H1 (cell line): Measurements from ENCODE around the gene SCN1B. TPM values are rescaled to one million over a fixed set of nuclear protein-coding genes. Genes with fewer than 3 reads are reported as not detected.

Experiments
- CTCF ChIA-PET: fragments of 300-600 bp; sonication (Branson Sonifier 250); formaldehyde crosslinking; loops from one replicate; lab custom pipeline; 2021; ENCODE audit not compliant: partially characterized antibody; lab: Charles Lee
- POLR2A ChIA-PET: fragments of 300-600 bp; sonication (Branson Sonifier 250); formaldehyde crosslinking; loops from one replicate; lab custom pipeline; 2021; ENCODE audit warnings: inconsistent platforms; ENCODE audit not compliant: partially characterized antibody; lab: Charles Lee
- DNase-seq, 2 experiments: peaks; one replicate each; pipeline versions ENCODE4 v3.0.0 to v3.0.0-alpha.2; 2010 to 2022; ENCODE audit warnings: low spot score in 2 of 2, low read depth in 1 of 2, mixed read lengths in 1 of 2
- FAIRE-seq: peaks from 2 replicates; lab custom pipeline; 2011; peaks lifted over from hg19 to GRCh38; lab: Jason Lieb, UNC
- H2AFZ ChIP-seq: 2 replicates; pipeline ENCODE4 v1.8.1; 2012; ENCODE audit warnings: low read length, inconsistent platforms
- H2AK5ac ChIP-seq: 2 replicates; pipeline ENCODE4 v1.6.1; 2013; ENCODE audit warnings: low read depth, low read length
- H2BK120ac ChIP-seq: replicated peaks from 2 replicates; pipeline ENCODE3; 2013; ENCODE audit warnings: low read depth, low read length, inconsistent platforms
- H2BK12ac ChIP-seq: 2 replicates; pipeline ENCODE4 v1.6.1; 2013; ENCODE audit warnings: low read depth, low read length
- H2BK15ac ChIP-seq: 2 replicates; pipeline ENCODE4 v1.6.1; 2013; ENCODE audit warnings: low read length
- H2BK20ac ChIP-seq: 2 replicates; pipeline ENCODE4 v1.6.1; 2013; ENCODE audit warnings: low read length
- H2BK5ac ChIP-seq: 2 replicates; pipeline ENCODE4 v1.6.1; 2013; ENCODE audit warnings: low read depth, low read length
- H3K14ac ChIP-seq: 2 replicates; pipeline ENCODE4 v1.6.1; 2013; ENCODE audit warnings: inconsistent platforms; ENCODE audit not compliant: insufficient read length
- H3K18ac ChIP-seq: 2 replicates; pipeline ENCODE4 v1.6.1; 2013; ENCODE audit warnings: low read length; ENCODE audit errors: extremely low read depth
- H3K23ac ChIP-seq: 2 replicates; pipeline ENCODE4 v1.6.1; 2013; ENCODE audit warnings: inconsistent platforms; ENCODE audit not compliant: insufficient read length
- H3K23me2 ChIP-seq: 2 replicates; pipeline ENCODE4 v1.6.1; 2013; ENCODE audit warnings: low read depth, low read length
- H3K27ac ChIP-seq: 2 replicates; pipeline ENCODE4 v1.6.1; 2011; ENCODE audit warnings: low read depth, low read length, inconsistent platforms
- H3K27me3 ChIP-seq, 4 experiments: replicated peaks in 1 of 4; 1 replicate in 1 of 4; 2 replicates in 3 of 4; pipeline versions ENCODE4 v1.6.1 to v1.8.1; 2011 to 2013; ENCODE audit warnings: low read length in 3 of 4, mild to moderate bottlenecking in 3 of 4, inconsistent platforms in 2 of 4, mixed read lengths in 2 of 4, moderate library complexity in 1 of 4; ENCODE audit not compliant: control insufficient read depth in 3 of 4, insufficient read depth in 3 of 4; ENCODE audit errors: extremely low read depth in 1 of 4
- H3K36me3 ChIP-seq, 4 experiments: 2 replicates each; pipeline versions ENCODE4 v1.6.1 to v1.8.1; 2011 to 2013; ENCODE audit warnings: mild to moderate bottlenecking in 4 of 4, low read length in 3 of 4, moderate library complexity in 2 of 4, control low read depth in 1 of 4, inconsistent platforms in 1 of 4; ENCODE audit not compliant: insufficient read depth in 4 of 4, control insufficient read depth in 2 of 4
- H3K4ac ChIP-seq: replicated peaks from 2 replicates; pipeline ENCODE3; 2013; ENCODE audit warnings: low read length, low read depth, mixed read lengths, inconsistent platforms; ENCODE audit not compliant: insufficient read length
- H3K4me1 ChIP-seq, 4 experiments: replicated peaks in 1 of 4; 1 replicate in 1 of 4; 2 replicates in 3 of 4; pipeline versions ENCODE4 v1.6.1 to v1.8.1; 2011 to 2013; ENCODE audit warnings: low read length in 3 of 4, inconsistent platforms in 2 of 4, mixed read lengths in 1 of 4; ENCODE audit not compliant: insufficient read depth in 4 of 4, control insufficient read depth in 3 of 4
- H3K4me2 ChIP-seq, 2 experiments: 2 replicates each; pipeline versions ENCODE4 v1.6.1 to v1.8.1; 2011 to 2013; ENCODE audit warnings: low read depth in 2 of 2, low read length in 2 of 2, control low read depth in 1 of 2, inconsistent platforms in 1 of 2, mild to moderate bottlenecking in 1 of 2; ENCODE audit not compliant: insufficient read depth in 1 of 2
- H3K4me3 ChIP-seq, 4 experiments: fragments of 200-600, 300-600 bp in 1 of 4; sonication (generic), shearing (Covaris generic), sonication (Bioruptor Twin) in 1 of 4; 2 replicates each; pipeline versions ENCODE4 v1.5.1 to v1.8.1; 2011 to 2016; ENCODE audit warnings: low read length in 4 of 4, low read depth in 3 of 4, control low read depth in 2 of 4, inconsistent platforms in 2 of 4, mild to moderate bottlenecking in 2 of 4, mixed read lengths in 1 of 4, moderate library complexity in 1 of 4; ENCODE audit not compliant: insufficient read depth in 2 of 4; ENCODE audit errors: extremely low read depth in 1 of 4
- H3K56ac ChIP-seq: replicated peaks from 2 replicates; pipeline ENCODE3; 2013; ENCODE audit warnings: low read depth, mild to moderate bottlenecking, mixed read lengths, low read length, inconsistent platforms; ENCODE audit not compliant: insufficient read length
- H3K79me1 ChIP-seq: 2 replicates; pipeline ENCODE4 v1.6.1; 2013; ENCODE audit warnings: low read depth, low read length, control low read depth
- H3K79me2 ChIP-seq, 2 experiments: 2 replicates each; pipeline versions ENCODE4 v1.6.1 to v1.8.1; 2012 to 2013; ENCODE audit warnings: low read length in 2 of 2, mild to moderate bottlenecking in 2 of 2, inconsistent platforms in 1 of 2; ENCODE audit not compliant: insufficient read depth in 2 of 2, control insufficient read depth in 1 of 2
- H3K9ac ChIP-seq, 4 experiments: replicated peaks in 1 of 4; 1 replicate in 1 of 4; 2 replicates in 3 of 4; pipeline versions ENCODE4 v1.6.1 to v1.8.1; 2011 to 2013; ENCODE audit warnings: low read depth in 3 of 4, low read length in 3 of 4, control low read depth in 2 of 4, mild to moderate bottlenecking in 2 of 4, moderate library complexity in 2 of 4, inconsistent platforms in 1 of 4; ENCODE audit errors: extremely low read depth in 1 of 4
- H3K9me3 ChIP-seq, 2 experiments: 2 replicates each; pipeline versions ENCODE4 v1.6.1 to v1.8.1; 2012 to 2013; ENCODE audit warnings: mild to moderate bottlenecking in 2 of 2, moderate library complexity in 2 of 2, control low read depth in 1 of 2, inconsistent platforms in 1 of 2, low read depth in 1 of 2, low read length in 1 of 2, mixed read lengths in 1 of 2; ENCODE audit not compliant: insufficient read depth in 2 of 2
- H4K20me1 ChIP-seq, 2 experiments: replicated peaks in 1 of 2; 2 replicates each; pipeline versions ENCODE3 to v1.8.1; 2011 to 2013; ENCODE audit warnings: inconsistent platforms in 2 of 2, low read length in 2 of 2, mild to moderate bottlenecking in 1 of 2; ENCODE audit not compliant: insufficient read depth in 2 of 2, control insufficient read depth in 1 of 2
- H4K5ac ChIP-seq: 2 replicates; pipeline ENCODE4 v1.6.1; 2013; ENCODE audit warnings: low read length, low read depth, mixed read lengths, inconsistent platforms; ENCODE audit not compliant: insufficient read length
- H4K8ac ChIP-seq: 2 replicates; pipeline ENCODE4 v1.8.0; 2013; ENCODE audit warnings: mild to moderate bottlenecking, moderate library complexity, low read length, inconsistent platforms; ENCODE audit not compliant: insufficient read depth; ENCODE audit errors: extremely low read depth
- H4K91ac ChIP-seq: replicated peaks from 2 replicates; pipeline ENCODE3; 2013; ENCODE audit warnings: low read length, mixed read lengths, inconsistent platforms; ENCODE audit not compliant: insufficient read length
- BACH1 ChIP-seq: IDR thresholded peaks from 2 replicates; pipeline ENCODE4 v1.6.1; 2012; ENCODE audit warnings: low read length, improper control_type of control experiment
- BRCA1 ChIP-seq: IDR thresholded peaks from 2 replicates; pipeline ENCODE4 v1.6.1; 2012; ENCODE audit warnings: low read depth, low read length, improper control_type of control experiment
- CBX8 ChIP-seq: fragments of 300-800, 300-1000 bp; sonication (generic); IDR thresholded peaks from 2 replicates; pipeline ENCODE4 v1.7.1; 2016; ENCODE audit warnings: low read depth, low read length, borderline replicate concordance
- EP300 ChIP-seq, 2 experiments: IDR thresholded peaks; 1 replicate in 1 of 2; 2 replicates in 1 of 2; pipeline ENCODE4 v1.6.1; 2011 to 2012; ENCODE audit warnings: low read depth in 2 of 2, low read length in 2 of 2, mild to moderate bottlenecking in 2 of 2, borderline replicate concordance in 1 of 2, inconsistent platforms in 1 of 2, moderate library complexity in 1 of 2
- GABPA ChIP-seq: IDR thresholded peaks from 2 replicates; pipeline ENCODE4 v1.6.1; 2011; ENCODE audit warnings: mild to moderate bottlenecking, low read length, moderate library complexity, borderline replicate concordance; ENCODE audit not compliant: insufficient read depth
- HDAC6 ChIP-seq: IDR thresholded peaks from one replicate; pipeline ENCODE4 v1.7.1; 2012; ENCODE audit warnings: low read depth, mild to moderate bottlenecking, inconsistent platforms, low read length, moderate library complexity
- PHF8 ChIP-seq: fragments of 200-600 bp; sonication (generic); conservative IDR thresholded peaks from 2 replicates; pipeline ENCODE4 v1.7.1; 2012; ENCODE audit warnings: low read depth, mild to moderate bottlenecking, inconsistent platforms, low read length, moderate library complexity
- RBBP5 ChIP-seq: IDR thresholded peaks from 2 replicates; pipeline ENCODE4 v1.7.1; 2012; ENCODE audit warnings: low read depth, mild to moderate bottlenecking, inconsistent platforms, low read length, moderate library complexity, borderline replicate concordance
- RXRA ChIP-seq: IDR thresholded peaks from 2 replicates; pipeline ENCODE4 v1.6.1; 2011; ENCODE audit warnings: low read depth, mild to moderate bottlenecking, low read length, moderate library complexity; ENCODE audit not compliant: insufficient read depth
- YY1 ChIP-seq: IDR thresholded peaks from 2 replicates; pipeline ENCODE4 v1.6.1; 2011; ENCODE audit warnings: low read depth, mild to moderate bottlenecking, low read length
- WGBS, 2 experiments: shearing (Covaris generic) in 1 of 2; methylation state at CpG; one replicate each; pipeline versions ENCODE4 v1.1.6 to v1.1.7; 2013 to 2015; ENCODE audit warnings: low lambda C conversion rate in 2 of 2, mixed read lengths in 2 of 2, inconsistent platforms in 1 of 2, low coverage in 1 of 2, missing lambda C conversion rate in 1 of 2; ENCODE audit not compliant: insufficient replicate concordance in 2 of 2, insufficient coverage in 1 of 2, insufficient read length in 1 of 2; ENCODE audit errors: extremely low coverage in 1 of 2, missing lambda C conversion rate in 1 of 2; 5-methylcytosine and 5-hydroxymethylcytosine counted together
- polyA plus RNA-seq, 7 experiments: library from polyadenylated mRNA; depleted of rRNA in 3 of 7; stranded (reverse) in 5 of 7; unstranded in 2 of 7; fragments of >200 nt in 5 of 7; fragments of 200-250 nt in 2 of 7; gene quantifications; 1 replicate in 5 of 7; 2 replicates in 1 of 7; 4 replicates in 1 of 7; pipeline versions ENCODE4 v1.2.1 to v1.2.3, GENCODE V29; 2011 to 2013; ENCODE audit warnings: missing spikeins in 2 of 7, mixed read lengths in 2 of 7
- total RNA-seq: library from RNA; stranded (reverse); fragmentation: NEBNext Ultra II Directional; extraction: Animal tissue kit (Norgen Biotek cat#: 25700); gene quantifications from 2 replicates; pipeline ENCODE4 v1.2.1, GENCODE V29; 2021
- TF ChIP-seq, protein P1 (sequence below): IDR thresholded peaks from 2 replicates; pipeline ENCODE4 v1.6.1; 2012; ENCODE audit warnings: low read length, inconsistent platforms

SCN1B gene
- total and polyA plus RNA-seq, 2 of the 8 experiments (the other 6 are each of a cell fraction or from before 2014, with no cell fraction given): 3.1 to 3.5 TPM

DNA sequence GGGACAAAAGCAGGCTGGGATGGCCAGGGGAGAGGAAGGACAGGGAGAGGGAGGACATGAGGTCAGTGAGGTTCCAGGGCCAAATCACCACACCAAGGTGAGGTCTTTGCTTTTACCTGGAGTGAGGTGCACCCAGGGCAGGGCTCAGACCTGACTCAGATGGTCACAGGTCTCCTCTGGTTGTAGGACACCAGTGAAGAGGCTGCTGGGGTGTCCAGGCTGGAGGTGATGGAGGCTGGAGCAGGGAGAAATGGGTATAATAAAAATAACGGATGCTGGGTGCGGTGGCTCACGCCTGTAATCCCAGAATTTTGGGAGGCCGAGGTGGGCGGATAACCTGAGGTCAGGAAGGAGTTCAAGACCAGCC is 23.3 kb upstream of the SCN1B start:
- no peak overlapping the region for H3K56ac ChIP-seq
- no peak overlapping the region for H4K5ac ChIP-seq
- no peak overlapping the region for H2BK15ac ChIP-seq
- H3K79me2 ChIP-seq: peaks cover 22 to 55% of the 10 kb centered on the region in 2 experiments
- no peak overlapping the region for H4K91ac ChIP-seq
- no peak overlapping the region for H2BK20ac ChIP-seq
- FAIRE-seq (no peak), DNase-seq (no peak)
- H4K8ac ChIP-seq: no peak overlapping the region
- no peaks in the 10 kb centered on the region for H3K9me3 ChIP-seq
- H3K4me2 ChIP-seq: no peak overlapping the region
- H3K23ac ChIP-seq: no peak overlapping the region
- no peak overlapping the region for H2AFZ ChIP-seq
- no peak overlapping the region for H3K18ac ChIP-seq
- WGBS, 2 experiments: 90% methylated on average over 5 of the region's 5 CpGs; no CpG with 5 or more reads in 1 of the 2 experiments
- no peak overlapping the region for H3K4me3 ChIP-seq
- H3K4ac ChIP-seq: no peak overlapping the region
- no peak overlapping the region for H2BK12ac ChIP-seq
- H3K23me2 ChIP-seq: peaks cover 2% of the 10 kb centered on the region; the same call in 1 of the 2 replicates
- H3K14ac ChIP-seq: no peak overlapping the region
- H2BK5ac ChIP-seq: no peak overlapping the region
- peaks cover 28 to 41% of the 10 kb centered on the region in 2 experiments for H4K20me1 ChIP-seq
- POLR2A ChIA-PET: interaction anchor here (1.3 to 22.5 kb wide), 4 partner anchors 12 to 43 kb away, joined by 4 to 366 read pairs (median 4); partner anchors contain the start of genes SCN1B and ZNF792
- CTCF ChIA-PET: interaction anchor here (1.3 to 12.2 kb wide), 3 partner anchors 12 to 169 kb away, joined by 3 to 174 read pairs (median 6); no protein-coding TSS in a partner anchor
- H3K9ac ChIP-seq: no peak overlapping the region
- peaks cover 27 to 47% (median 41%) of the 10 kb centered on the region in 4 experiments for H3K36me3 ChIP-seq
- no peaks in the 10 kb centered on the region for H3K27me3 ChIP-seq
- H3K27ac ChIP-seq: no peak overlapping the region
- H3K79me1 ChIP-seq: peaks cover 15% of the 10 kb centered on the region
- H3K4me1 ChIP-seq: peaks cover 6 to 19% (median 9%) of the 10 kb centered on the region in 4 experiments
- H2AK5ac ChIP-seq: no peak overlapping the region
- H2BK120ac ChIP-seq: no peak overlapping the region
- no peak for TF ChIP-seq RXRA
- no peak for TF ChIP-seq CBX8
- no peak for TF ChIP-seq EP300 (IDR thresholded peaks at IDR 0.05; ENCODE audit: borderline replicate concordance in 1 of 2, low read depth in 2 of 2, low read length in 2 of 2)
- no peak for TF ChIP-seq BACH1
- TF ChIP-seq YY1: no peak
- TF ChIP-seq, protein P1, sequence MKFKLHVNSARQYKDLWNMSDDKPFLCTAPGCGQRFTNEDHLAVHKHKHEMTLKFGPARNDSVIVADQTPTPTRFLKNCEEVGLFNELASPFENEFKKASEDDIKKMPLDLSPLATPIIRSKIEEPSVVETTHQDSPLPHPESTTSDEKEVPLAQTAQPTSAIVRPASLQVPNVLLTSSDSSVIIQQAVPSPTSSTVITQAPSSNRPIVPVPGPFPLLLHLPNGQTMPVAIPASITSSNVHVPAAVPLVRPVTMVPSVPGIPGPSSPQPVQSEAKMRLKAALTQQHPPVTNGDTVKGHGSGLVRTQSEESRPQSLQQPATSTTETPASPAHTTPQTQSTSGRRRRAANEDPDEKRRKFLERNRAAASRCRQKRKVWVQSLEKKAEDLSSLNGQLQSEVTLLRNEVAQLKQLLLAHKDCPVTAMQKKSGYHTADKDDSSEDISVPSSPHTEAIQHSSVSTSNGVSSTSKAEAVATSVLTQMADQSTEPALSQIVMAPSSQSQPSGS: no peak
- no peak for TF ChIP-seq BRCA1
- no peak for TF ChIP-seq RBBP5
- no peak for TF ChIP-seq HDAC6
- TF ChIP-seq PHF8: no peak
- TF ChIP-seq GABPA: no peak
